Endodermal cell (in vitro differentiated cells): ENCODE data around the gene SPARCL1. TPM values are rescaled to one million over a fixed set of nuclear protein-coding genes. Genes with fewer than 3 reads are reported as not detected.
"Not testable (repeated sequence)": the region's sequence is repeated elsewhere in the genome, so short reads cannot be mapped to it uniquely, and the experiment has no call there.

Experiments
- DNase-seq: peaks from one replicate; pipeline ENCODE4 v3.0.0-alpha.2; 2017
- H3K27ac ChIP-seq: 2 replicates; pipeline ENCODE4 v1.5.1; 2013; ENCODE audit warnings: mild to moderate bottlenecking, low read depth, low read length, moderate library complexity
- H3K27me3 ChIP-seq: 2 replicates; pipeline ENCODE4 v1.6.1; 2013; ENCODE audit warnings: mild to moderate bottlenecking, low read length, moderate library complexity; ENCODE audit not compliant: insufficient read depth, control insufficient read depth, poor library complexity, severe bottlenecking
- H3K36me3 ChIP-seq: 2 replicates; pipeline ENCODE4 v1.7.0; 2013; ENCODE audit warnings: mild to moderate bottlenecking, low read length, moderate library complexity; ENCODE audit not compliant: control insufficient read depth, insufficient read depth
- H3K4me1 ChIP-seq: one replicate; pipeline ENCODE4 v1.7.0; 2013; ENCODE audit warnings: low read length; ENCODE audit not compliant: control insufficient read depth, insufficient read depth
- H3K4me3 ChIP-seq: 2 replicates; pipeline ENCODE4 v1.5.1; 2013; ENCODE audit warnings: mild to moderate bottlenecking, low read length, moderate library complexity
- H3K9ac ChIP-seq: 2 replicates; pipeline ENCODE4 v1.6.1; 2013; ENCODE audit warnings: mild to moderate bottlenecking, low read length, moderate library complexity; ENCODE audit not compliant: poor library complexity, severe bottlenecking; ENCODE audit errors: extremely low read depth
- H3K9me3 ChIP-seq: 2 replicates; pipeline ENCODE4 v1.6.1; 2013; ENCODE audit warnings: mild to moderate bottlenecking, low read length, moderate library complexity; ENCODE audit not compliant: control insufficient read depth
- H3K27ac Mint-ChIP-seq: 2 replicates; pipeline ENCODE4 v1.8.0; 2020; ENCODE audit warnings: mixed read lengths
- H3K27me3 Mint-ChIP-seq: 2 replicates; pipeline ENCODE4 v1.8.0; 2021; ENCODE audit warnings: mild to moderate bottlenecking, mixed read lengths; ENCODE audit not compliant: insufficient read depth
- H3K36me3 Mint-ChIP-seq: 2 replicates; pipeline ENCODE4 v1.8.0; 2020; ENCODE audit warnings: low read depth, mixed read lengths
- H3K4me1 Mint-ChIP-seq: 2 replicates; pipeline ENCODE4 v1.8.0; 2020; ENCODE audit warnings: mixed read lengths
- H3K4me3 Mint-ChIP-seq: 2 replicates; pipeline ENCODE4 v1.8.0; 2020; ENCODE audit warnings: mild to moderate bottlenecking, moderate library complexity, mixed read lengths
- H3K9me3 Mint-ChIP-seq: 2 replicates; pipeline ENCODE4 v1.8.0; 2020; ENCODE audit warnings: mild to moderate bottlenecking, mixed read lengths
- CTCF ChIP-seq: fragments of 200-600 bp; sonication (generic); conservative IDR thresholded peaks from 2 replicates; pipeline ENCODE4 v1.5.0; 2021; ENCODE audit warnings: antibody characterized with exemption, mild to moderate bottlenecking
- WGBS, 2 experiments: methylation state at CpG; one replicate each; pipeline versions ENCODE4 v1.1.5 to v1.1.7; 2013; ENCODE audit warnings: missing lambda C conversion rate in 2 of 2, mixed read lengths in 1 of 2; ENCODE audit not compliant: insufficient coverage in 1 of 2, insufficient read length in 1 of 2; 5-methylcytosine and 5-hydroxymethylcytosine counted together
- total RNA-seq, 2 donors: library from RNA; stranded (reverse); fragmentation: NEBNext Ultra II Directional in 1 of 2; extraction: Animal tissue kit (Norgen Biotek cat#: 25700) in 1 of 2; gene quantifications; 2 replicates in 1 of 2; 3 replicates in 1 of 2; pipeline ENCODE4 v1.2.1, GENCODE V29; 2021

Gene SPARCL1
- total RNA-seq, 2 donors from 2014 or later: 0.26 to 1.0 TPM

DNA sequence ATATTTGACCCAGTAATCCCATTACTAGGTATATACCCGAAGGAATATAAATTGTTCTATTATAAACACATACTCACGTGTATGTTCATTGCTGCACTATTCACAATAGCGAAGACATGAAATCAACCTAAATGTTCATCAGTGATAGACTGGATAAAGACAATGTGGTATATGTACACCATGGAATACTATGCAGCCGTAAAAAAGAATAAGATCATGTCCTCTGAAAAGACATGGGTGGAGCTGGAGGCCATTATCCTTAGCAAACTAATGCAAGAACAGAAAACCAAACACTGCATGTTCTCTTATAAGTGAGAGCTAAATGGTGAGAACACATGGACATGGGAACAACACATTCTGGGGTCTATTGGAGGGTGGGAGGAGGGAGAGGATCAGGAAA, 70.3 kb downstream of the SPARCL1 start:
- Mint-ChIP-seq H3K9me3 (peaks cover 8% of the 10 kb centered on the region), H3K36me3 (peaks cover 27% of the 10 kb centered on the region), H3K4me3 (no peak overlapping the region), H3K4me1 (peaks cover 30% of the 10 kb centered on the region), H3K27ac (no peak overlapping the region), H3K27me3 (no peaks in the 10 kb centered on the region)
- Histone ChIP-seq H3K9me3 (peaks cover 7% of the 10 kb centered on the region), H3K9ac (no peak overlapping the region), H3K36me3 (peaks cover 26% of the 10 kb centered on the region), H3K4me3 (no peak overlapping the region), H3K27ac (no peak overlapping the region), H3K4me1 (no peaks in the 10 kb centered on the region), H3K27me3 (no peaks in the 10 kb centered on the region)
- WGBS, 2 experiments: 90 to 94% methylated on average over 2 to 4 of the region's 4 CpGs
- no peak for TF ChIP-seq CTCF
- DNase-seq: no peak

GRCh38 chr4:87451537-87451936, 77.6 kb downstream of the SPARCL1 start:
- H3K27ac ChIP-seq: no peak overlapping the region
- H3K9me3 ChIP-seq: no peaks in the 10 kb centered on the region
- Mint-ChIP-seq H3K4me3 (no peak overlapping the region), H3K4me1 (peaks cover 10% of the 10 kb centered on the region), H3K27ac (no peak overlapping the region), H3K36me3 (peaks cover 45% of the 10 kb centered on the region), H3K27me3 (no peaks in the 10 kb centered on the region), H3K9me3 (no peaks in the 10 kb centered on the region)
- no peak overlapping the region for H3K4me3 ChIP-seq
- peak; percentile 56 for TF ChIP-seq CTCF
- no peaks in the 10 kb centered on the region for H3K27me3 ChIP-seq
- no peaks in the 10 kb centered on the region for H3K4me1 ChIP-seq
- DNase-seq: no peak
- H3K36me3 ChIP-seq: peaks cover 34% of the 10 kb centered on the region
- H3K9ac ChIP-seq: no peak overlapping the region

GRCh38 chr4:87446375-87446774, 82.8 kb downstream of the SPARCL1 start:
- H3K4me1 ChIP-seq, H3K9me3 ChIP-seq, H3K4me3 Mint-ChIP-seq, H3K9me3 Mint-ChIP-seq, DNase-seq, H3K27me3 ChIP-seq, H3K4me3 ChIP-seq, H3K27ac Mint-ChIP-seq, H3K27me3 Mint-ChIP-seq, H3K4me1 Mint-ChIP-seq, H3K27ac ChIP-seq, H3K9ac ChIP-seq: not testable (repeated sequence)
- H3K36me3 ChIP-seq: peaks cover 43% of the 10 kb centered on the region
- WGBS, 2 experiments: 86 to 92% methylated on average over 4 to 6 of the region's 6 CpGs
- peaks cover 44% of the 10 kb centered on the region for H3K36me3 Mint-ChIP-seq

DNA sequence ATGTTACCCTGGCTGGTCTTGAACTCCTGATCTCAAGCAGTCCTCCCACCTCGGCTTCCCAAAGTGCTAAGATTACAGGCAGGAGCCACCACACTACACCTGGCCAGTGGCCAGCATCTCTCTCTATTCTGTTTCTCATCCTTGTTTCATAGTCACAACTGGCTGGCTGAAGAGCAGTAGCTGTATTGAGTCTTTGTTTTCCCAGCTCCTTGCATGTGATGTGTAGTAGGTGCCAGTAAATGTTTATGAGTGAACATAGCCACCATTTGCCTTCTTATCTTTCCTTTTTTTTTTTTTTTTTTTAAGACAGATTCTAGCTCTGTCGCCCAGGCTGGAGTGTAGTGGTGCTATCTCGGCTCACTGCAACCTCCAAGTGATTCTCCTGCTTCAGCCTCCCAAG, 83.2 kb downstream of the SPARCL1 start:
- H3K9ac ChIP-seq: no peak overlapping the region
- H3K36me3 Mint-ChIP-seq: peaks cover 42% of the 10 kb centered on the region
- TF ChIP-seq CTCF: no peak
- no peak for DNase-seq
- WGBS, 2 experiments: 86 to 95% methylated on average over 1 to 3 of the region's 3 CpGs
- H3K9me3 Mint-ChIP-seq: no peaks in the 10 kb centered on the region
- no peaks in the 10 kb centered on the region for H3K9me3 ChIP-seq
- H3K27me3 Mint-ChIP-seq: no peaks in the 10 kb centered on the region
- no peak overlapping the region for H3K27ac Mint-ChIP-seq
- H3K4me3 ChIP-seq: no peak overlapping the region
- H3K4me1 ChIP-seq: no peaks in the 10 kb centered on the region
- no peaks in the 10 kb centered on the region for H3K27me3 ChIP-seq
- H3K36me3 ChIP-seq: peaks cover 40% of the 10 kb centered on the region
- peaks cover 1% of the 10 kb centered on the region for H3K4me1 Mint-ChIP-seq
- H3K27ac ChIP-seq: no peak overlapping the region
- H3K4me3 Mint-ChIP-seq: no peak overlapping the region
